Activated CD4-positive, alpha-beta T cell treated with anti-CD3 and anti-CD28 coated beads for 4 hours (primary cell): ENCODE results near the gene ADIG.
"Not testable (repeated sequence)": the region's sequence is repeated elsewhere in the genome, so short reads cannot be mapped to it uniquely, and the experiment has no call there.

Experiments
- DNase-seq, 2 donors: peaks; one replicate each; pipeline ENCODE4 v3.0.0-alpha.2; 2020

Gene ADIG

GRCh38 chr20:38573413-38573812, 7.6 kb upstream of the ADIG start:
- DNase-seq: no peak

DNA sequence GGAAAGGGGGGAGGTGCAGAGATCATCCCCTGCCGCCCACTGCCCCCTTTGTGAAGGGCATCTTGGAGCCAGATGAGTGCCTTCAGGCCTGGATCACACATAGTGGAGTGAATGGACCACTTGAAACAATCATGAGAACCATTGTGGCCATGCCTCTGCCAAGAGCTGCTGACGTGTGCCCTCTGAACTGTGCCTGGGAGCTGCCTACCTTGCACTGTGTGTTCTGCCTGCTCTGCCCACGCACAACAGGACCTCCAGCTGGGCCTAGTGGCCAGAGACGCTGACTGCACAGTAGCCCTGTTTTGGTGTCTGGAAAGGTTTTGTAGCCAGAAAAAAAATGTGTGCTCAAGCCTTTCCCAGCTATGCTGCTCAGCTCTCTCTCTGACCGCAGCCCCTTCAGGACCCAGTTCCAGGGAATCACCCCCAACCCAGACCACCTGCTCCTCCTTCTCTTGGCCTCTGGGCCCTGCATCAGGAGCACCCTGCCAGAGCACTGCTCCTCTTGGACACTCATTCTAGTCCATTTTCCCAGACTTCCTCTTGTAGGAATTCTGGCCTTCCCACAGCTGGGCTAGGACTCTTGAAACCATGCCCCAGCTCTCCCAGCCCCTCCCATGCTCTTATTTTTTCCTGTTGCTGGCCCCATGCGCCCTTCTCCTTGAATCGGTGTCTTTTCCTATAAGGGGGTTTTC, 1.6 kb upstream of the ADIG start:
- no peak for DNase-seq

GRCh38 chr20:38579921-38580320, 1.1 kb upstream of the ADIG start:
- DNase-seq: no peak

- no peak for DNase-seq
Measured at GRCh38 chr20:38581830-38582358, 897 bp downstream of the ADIG start.

GRCh38 chr20:38583306-38583705, 2.3 kb downstream of the ADIG start:
- DNase-seq: no peak

- DNase-seq: no peak
Measured at GRCh38 chr20:38584099-38584763, 3.2 kb downstream of the ADIG start.

DNA sequence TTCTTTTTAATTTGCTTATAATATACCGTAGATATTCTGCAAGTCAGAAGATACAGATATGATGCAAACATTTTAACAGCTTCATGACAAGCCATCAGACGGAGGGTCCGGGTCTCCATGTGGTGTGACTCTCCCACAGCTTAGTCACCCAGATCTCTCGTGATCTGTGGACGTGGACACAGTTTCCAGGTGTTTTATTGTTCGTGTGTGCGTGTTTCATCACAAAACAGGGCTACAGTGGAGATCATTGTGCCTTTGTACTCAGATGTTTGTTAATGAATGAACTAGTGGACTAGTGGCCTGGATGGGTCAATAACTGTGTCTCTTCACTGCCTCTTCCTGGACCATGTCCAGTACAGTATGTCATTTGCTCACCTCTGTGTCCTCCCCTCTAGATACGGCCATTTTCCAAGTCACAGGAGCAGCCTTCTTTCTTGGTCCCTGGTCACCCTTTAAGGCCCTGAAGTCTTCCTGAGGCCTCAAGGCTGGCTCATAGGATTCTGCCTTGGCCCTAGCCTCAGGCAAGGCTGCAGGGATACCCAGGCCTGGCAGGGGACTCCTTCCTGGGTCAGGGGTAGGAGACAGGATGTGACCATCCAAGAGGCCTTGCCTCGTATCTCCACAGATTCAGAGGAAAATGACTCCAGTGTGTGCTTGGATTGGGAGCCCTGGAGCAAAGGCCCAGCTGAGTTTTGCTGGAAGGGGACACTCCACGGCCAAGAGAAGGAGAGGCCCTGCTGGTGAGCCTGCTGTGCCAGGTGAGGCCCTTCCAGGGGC, 4.6 kb downstream of the ADIG start:
- DNase-seq: no peak

- DNase-seq: no peak
Measured at GRCh38 chr20:38586181-38586525, 5.2 kb downstream of the ADIG start.

DNA sequence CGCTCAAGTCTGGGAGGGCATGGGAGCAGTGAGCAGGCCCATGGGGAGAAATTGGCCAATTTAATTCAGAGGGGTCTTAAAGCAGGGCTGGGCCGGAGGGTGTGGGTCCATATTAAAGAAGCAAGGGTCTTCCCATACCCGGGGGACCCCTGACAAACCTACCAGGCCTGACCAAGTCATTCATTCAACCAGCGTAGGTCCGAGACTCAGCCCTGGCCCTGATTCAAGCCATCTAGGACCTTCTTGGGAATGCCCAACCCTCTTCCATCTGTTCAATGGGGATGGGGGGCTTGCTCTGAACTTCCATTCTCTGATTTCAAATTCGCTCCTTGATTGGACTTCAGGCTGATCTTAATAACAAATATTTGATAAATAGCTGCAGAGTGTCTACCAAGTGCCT, 7.3 kb downstream of the ADIG start:
- no peak for DNase-seq

DNA sequence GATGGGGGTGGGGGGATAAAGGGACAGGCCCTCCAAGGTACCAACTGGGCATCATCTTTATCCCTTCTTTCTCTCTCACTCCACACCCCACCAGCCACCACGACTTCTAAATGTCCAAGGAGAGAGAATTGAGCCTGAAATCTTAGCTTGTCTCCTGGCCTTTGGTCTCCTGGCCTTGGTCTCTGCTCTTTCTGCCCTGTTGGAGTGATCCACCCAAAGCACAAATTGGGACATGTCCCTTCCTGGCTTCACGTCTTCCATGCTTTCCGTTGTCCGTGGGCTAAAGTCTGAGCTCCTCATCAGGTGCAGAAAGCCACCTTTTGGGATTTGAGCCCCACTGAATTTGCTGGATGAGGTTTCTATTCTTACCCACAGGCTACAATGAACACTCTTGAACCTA, 8.4 kb downstream of the ADIG start:
- no peak for DNase-seq

GRCh38 chr20:38589967-38590675, 9.1 kb downstream of the ADIG start:
- no peak for DNase-seq

GRCh38 chr20:38590676-38591473, 9.9 kb downstream of the ADIG start:
- DNase-seq: no peak

GRCh38 chr20:38591474-38592410, 10.7 kb downstream of the ADIG start:
- DNase-seq: no peak

DNA sequence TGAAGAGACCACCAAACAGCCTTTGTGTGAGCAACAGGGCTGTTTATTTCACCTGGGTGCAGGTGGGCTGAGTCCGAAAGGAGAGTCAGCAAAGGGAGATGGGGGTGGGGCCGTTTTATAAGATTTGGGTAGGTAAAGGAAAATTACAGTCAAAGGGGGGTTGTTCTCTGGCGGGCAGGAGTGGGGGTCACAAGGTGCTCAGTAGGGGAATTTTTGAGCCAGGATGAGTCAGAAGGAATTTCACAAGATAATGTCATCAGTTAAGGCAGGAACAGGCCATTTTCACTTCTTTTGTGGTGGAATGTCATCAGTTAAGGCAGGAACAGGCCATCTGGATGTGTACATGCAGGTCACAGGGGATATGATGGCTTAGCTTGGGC, 11.4 kb downstream of the ADIG start:
- not testable (repeated sequence) for DNase-seq

DNA sequence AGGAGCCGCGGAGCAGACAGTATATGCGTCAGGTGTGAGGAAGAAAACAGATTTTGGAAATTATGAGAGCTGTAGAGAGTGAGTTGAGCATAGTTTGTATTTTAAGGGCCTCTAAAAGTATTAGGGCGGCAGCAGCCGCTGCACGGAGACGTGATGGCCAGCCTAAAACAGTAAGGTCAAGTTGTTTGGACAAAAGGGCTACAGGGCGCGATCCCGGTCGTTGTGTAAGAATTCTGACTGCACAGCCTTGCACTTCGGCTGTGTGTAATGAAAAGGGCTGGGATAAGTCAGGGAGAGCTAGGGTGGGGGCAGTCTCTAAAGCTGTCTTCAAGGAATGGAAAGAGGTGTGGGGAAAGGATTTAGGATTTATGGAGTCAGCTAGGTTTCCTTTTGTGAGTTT, 13.3 kb downstream of the ADIG start:
- DNase-seq: not testable (repeated sequence)

DNA sequence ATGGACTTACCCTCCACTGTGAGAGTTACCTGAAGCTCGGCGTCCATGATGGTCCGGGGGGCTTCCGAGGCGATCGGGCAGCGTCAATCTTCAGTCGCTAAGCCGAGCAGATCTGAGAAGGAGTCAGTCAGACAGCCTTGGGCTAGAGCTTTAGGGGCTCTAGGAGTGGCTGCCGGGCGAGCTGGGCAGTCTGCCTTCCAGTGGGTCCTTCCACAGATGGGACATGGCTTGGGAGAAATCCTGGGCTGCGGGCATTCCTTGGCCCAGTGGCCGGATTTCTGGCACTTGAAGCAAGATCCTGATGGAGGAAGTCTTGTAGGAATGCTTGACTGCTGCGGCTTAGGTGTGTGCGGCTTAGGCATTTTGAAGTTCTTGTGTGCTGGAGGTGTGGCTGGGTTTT, 14.9 kb downstream of the ADIG start:
- not testable (repeated sequence) for DNase-seq

DNA sequence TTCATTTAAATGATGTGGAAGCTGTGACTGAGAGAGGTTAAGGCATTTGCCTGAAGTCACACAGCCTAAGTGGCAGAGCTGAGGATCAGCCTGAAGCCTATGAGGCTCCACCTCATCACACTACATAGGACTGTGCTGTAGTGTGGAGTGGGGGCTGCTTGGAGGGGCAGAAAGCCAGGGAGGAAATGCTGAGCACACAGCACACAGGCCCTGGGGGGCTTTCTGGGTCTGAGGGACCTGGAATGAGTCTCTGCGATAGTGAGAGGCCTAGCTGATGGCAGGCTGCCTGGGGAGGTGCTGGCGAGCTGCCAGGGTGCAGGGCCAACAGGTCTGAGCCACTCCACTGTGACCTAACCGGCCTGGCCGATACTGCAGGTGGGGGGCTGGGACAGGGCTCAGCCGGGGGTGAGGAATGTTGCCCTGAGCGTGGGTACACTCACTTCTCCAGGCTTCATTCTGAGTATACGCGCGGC, 18.4 kb downstream of the ADIG start:
- DNase-seq: no peak

GRCh38 chr20:38600057-38600456, 19.1 kb downstream of the ADIG start:
- no peak for DNase-seq

GRCh38 chr20:38601216-38602184, 20.5 kb downstream of the ADIG start, which contains the start of gene ARHGAP40:
Gene ARHGAP40, plus strand, starts transcription at chr20:38601809.
- DNase-seq: no peak

GRCh38 chr20:38602185-38602581, 21.2 kb downstream of the ADIG start:
- no peak for DNase-seq
